Fibroblast of pulmonary artery (primary cell): Measurements from ENCODE around the gene NSUN2.

ENCODE experiments used
- DNase-seq: peaks from one replicate; pipeline ENCODE4 v3.0.0-alpha.2; 2010; ENCODE audit warnings: low read depth
- H3K4me3 ChIP-seq: replicated peaks from 2 replicates; pipeline ENCODE4 v1.5.1; 2011; ENCODE audit warnings: low read depth, mild to moderate bottlenecking, control low read depth, low read length, moderate library complexity
- TF ChIP-seq, protein P1 (sequence below): IDR thresholded peaks from 2 replicates; pipeline ENCODE4 v1.5.1; 2011; ENCODE audit warnings: mild to moderate bottlenecking, control low read depth, low read length, inconsistent platforms; ENCODE audit errors: missing control alignments

Gene NSUN2

DNA sequence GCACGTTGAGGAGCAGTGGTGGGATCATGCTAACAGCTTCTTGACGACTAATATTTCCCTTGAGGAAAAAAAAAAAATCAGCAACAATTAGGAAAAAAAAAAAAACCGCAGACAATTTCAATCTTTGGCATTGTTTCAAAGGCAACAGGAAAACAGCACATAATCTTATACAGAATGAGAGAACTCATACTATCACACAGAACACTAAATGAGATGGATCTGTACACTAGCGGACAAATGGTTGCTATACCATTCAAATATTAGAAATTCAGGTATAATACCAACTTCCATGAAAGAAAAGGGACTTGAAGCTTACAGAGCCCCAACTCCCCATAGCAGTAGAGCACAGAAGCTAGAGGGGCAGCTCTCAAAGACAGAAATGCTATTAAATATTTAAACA, 9.6 kb downstream of the NSUN2 start:
- H3K4me3 ChIP-seq = no peak overlapping the region
- no peak for DNase-seq
- TF ChIP-seq, protein P1, sequence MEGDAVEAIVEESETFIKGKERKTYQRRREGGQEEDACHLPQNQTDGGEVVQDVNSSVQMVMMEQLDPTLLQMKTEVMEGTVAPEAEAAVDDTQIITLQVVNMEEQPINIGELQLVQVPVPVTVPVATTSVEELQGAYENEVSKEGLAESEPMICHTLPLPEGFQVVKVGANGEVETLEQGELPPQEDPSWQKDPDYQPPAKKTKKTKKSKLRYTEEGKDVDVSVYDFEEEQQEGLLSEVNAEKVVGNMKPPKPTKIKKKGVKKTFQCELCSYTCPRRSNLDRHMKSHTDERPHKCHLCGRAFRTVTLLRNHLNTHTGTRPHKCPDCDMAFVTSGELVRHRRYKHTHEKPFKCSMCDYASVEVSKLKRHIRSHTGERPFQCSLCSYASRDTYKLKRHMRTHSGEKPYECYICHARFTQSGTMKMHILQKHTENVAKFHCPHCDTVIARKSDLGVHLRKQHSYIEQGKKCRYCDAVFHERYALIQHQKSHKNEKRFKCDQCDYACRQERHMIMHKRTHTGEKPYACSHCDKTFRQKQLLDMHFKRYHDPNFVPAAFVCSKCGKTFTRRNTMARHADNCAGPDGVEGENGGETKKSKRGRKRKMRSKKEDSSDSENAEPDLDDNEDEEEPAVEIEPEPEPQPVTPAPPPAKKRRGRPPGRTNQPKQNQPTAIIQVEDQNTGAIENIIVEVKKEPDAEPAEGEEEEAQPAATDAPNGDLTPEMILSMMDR = no peak

DNA sequence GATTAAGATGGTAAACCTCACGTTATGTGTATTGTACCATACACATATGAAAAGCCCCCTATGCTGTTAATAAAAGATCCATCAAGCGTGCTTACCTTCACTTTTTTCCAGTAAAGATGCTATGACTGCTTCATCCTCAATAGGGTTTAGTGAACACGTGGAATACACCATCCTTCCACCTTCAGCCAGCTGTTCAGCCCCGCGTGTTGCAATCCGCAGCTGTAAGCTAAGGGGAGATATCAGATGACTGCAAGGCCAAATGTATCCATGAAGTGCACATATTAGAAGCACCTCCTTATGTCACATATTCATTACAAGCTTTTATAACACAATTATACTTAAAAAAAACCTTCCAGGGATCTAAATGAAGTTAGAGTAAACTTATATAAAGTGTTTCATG, 16.2 kb downstream of the NSUN2 start:
- no peak for DNase-seq
- TF ChIP-seq, protein P1 = no peak
- no peak overlapping the region for H3K4me3 ChIP-seq

DNA sequence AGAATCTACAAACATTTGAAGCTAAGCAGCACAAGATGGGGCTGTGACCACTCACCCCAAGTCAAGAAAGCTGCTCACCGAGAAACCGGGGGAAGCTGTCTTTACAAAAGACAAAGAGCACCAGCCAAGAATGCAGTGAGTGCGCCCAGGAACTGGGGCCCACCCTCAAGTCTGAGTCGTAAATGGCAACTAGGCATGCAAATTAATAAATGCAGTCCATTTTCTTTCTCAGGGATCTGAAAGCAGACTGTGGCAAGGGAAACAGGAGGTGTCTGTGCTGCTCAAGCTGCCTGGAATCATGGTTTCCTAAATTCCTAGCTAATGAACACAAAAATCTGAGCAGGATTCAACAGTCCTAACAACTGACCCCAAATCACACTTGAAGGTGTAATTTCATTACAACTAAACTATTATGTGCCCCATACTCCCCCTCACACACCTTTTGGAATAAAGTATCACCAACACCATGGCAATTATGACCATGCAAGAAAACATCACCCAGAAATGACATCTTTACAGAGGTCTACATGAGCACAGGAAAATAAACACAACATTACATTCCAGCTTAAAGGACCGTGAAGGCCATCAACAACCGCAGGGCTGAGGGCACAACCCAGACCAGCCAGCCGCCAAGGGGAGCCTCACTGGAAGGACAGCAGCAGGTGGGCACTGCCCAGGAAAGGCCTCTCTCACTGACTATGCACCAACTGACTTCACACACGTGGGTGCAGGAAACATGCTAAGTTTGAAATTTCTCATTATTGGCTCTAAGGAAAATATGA, 17.6 kb downstream of the NSUN2 start:
- TF ChIP-seq, protein P1 = no peak
- DNase-seq = no peak
- no peak overlapping the region for H3K4me3 ChIP-seq

DNA sequence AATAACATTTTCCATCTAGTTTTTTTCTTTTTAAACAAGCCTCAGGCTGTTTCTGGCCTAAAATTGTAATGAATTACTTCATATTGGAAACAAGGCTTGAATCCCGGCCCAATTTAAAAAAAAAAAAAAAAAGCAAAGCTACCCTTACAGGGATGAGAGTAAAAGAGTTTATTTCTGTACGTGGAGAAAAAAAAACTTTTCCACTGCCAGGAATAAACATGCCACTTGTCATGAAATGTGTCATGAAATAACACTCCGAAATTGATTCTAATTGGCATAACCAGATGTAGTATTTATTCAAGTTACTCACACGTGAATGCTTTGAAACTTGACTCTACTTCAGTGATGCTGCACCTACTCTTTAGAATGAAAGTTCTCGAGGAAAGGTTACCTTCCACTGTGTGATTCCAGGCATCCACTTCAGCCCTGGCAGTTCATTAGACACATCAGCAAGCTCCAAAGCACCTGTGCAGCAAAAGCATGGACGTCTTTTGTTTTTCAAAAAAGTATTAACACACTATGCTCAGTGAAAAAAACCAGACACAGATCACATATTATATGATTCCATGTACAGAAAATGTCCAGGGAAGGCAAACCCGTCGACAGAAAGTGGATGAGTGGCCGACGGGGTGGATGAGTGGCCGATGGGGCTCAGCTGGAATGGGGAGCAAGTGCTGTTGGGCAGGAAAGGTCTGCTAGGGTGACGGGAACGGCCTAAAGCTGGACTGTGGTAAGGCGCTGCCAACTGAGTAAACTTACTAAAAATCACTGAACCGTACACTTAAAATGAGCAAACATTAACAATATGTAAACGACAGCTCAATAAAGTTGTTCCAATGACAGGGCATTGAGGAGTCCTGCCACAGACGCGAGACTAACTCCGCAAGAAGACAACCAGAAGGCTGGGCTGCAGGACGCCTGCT, 21.2 kb downstream of the NSUN2 start:
- no peak for DNase-seq
- TF ChIP-seq, protein P1 = no peak
- H3K4me3 ChIP-seq = no peak overlapping the region

DNA sequence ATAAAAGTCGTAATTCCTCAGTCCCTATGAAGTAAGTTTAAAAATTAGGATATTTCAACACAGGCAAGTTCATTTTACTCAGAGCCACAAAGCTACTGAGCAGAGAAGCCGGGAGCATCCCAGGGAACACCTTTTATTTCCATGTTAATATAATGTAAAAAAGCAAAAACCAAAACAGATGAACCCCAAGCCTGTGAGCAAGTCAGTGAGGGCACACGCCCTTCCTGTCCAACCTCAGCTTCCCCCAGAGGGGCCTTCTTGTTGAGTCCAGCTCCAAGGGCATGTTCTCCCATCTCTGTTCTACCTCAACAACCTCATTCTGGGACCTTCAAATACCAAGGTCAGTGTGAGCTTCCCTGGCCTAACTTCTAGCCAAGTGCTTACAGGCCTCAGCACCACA, 24.8 kb downstream of the NSUN2 start:
- no peak overlapping the region for H3K4me3 ChIP-seq
- TF ChIP-seq, protein P1 = no peak
- DNase-seq = no peak

DNA sequence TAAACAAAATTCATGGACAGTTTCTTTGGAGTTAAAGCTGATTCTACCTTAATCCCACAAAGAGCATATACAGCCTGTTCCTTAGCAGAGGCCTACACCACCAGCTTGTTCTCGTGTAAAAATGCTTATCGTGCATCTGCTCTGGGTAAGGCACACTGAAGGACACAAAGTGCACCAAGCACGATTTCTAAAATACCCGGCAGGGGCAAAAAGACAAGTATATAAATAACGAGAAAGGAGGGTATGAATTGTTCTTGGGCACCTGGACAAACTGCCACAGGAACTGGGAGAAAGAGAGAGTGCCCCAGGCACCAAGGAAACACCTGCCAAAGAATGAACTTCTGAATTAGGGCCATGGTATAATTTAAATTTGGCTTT, 25.3 kb downstream of the NSUN2 start:
- TF ChIP-seq, protein P1 = no peak
- DNase-seq = no peak
- H3K4me3 ChIP-seq = no peak overlapping the region
